HG02798 (cell line): Measurements from ENCODE around the gene ITSN1.
A peak's percentile ranks its signal among the peaks of the same experiment; 100 is the strongest.
"Not testable (repeated sequence)": the region's sequence is repeated elsewhere in the genome, so short reads cannot be mapped to it uniquely, and the experiment has no call there.

Source experiments
- ATAC-seq: cut with Tn5 transposase; IDR thresholded peaks from one replicate; pipeline ENCODE4 v1.9.1; 2021; ENCODE audit warnings: mild to moderate bottlenecking; ENCODE audit not compliant: unreplicated experiment, poor library complexity

The ITSN1 gene

GRCh38 chr21:33642027-33642895 lies at the start of gene ITSN1:
TSS of gene ITSN1 (plus strand) at chr21:33642501. CDS start at chr21:33718829, 76,328 bp downstream.
- peak; percentile 88 for ATAC-seq

- no peak for ATAC-seq
Observed at GRCh38 chr21:33598051-33598450, 44.2 kb upstream of the ITSN1 start.

GRCh38 chr21:33608559-33608958 lies 33.7 kb upstream of the ITSN1 start:
- ATAC-seq, result no peak

GRCh38 chr21:33611006-33611744 lies 31.1 kb upstream of the ITSN1 start:
- ATAC-seq, result no peak

GRCh38 chr21:33617565-33617964 lies 24.7 kb upstream of the ITSN1 start:
- ATAC-seq, result not testable (repeated sequence)

GRCh38 chr21:33618407-33618806 lies 23.9 kb upstream of the ITSN1 start:
- ATAC-seq, result no peak

GRCh38 chr21:33619726-33620125 lies 22.6 kb upstream of the ITSN1 start:
- ATAC-seq, result no peak

- no peak for ATAC-seq
Observed at GRCh38 chr21:33622253-33622652, 20.0 kb upstream of the ITSN1 start.

GRCh38 chr21:33626151-33626550 lies 16.1 kb upstream of the ITSN1 start:
- ATAC-seq, result not testable (repeated sequence)

GRCh38 chr21:33634254-33634653 lies 8.0 kb upstream of the ITSN1 start:
- no peak for ATAC-seq

- ATAC-seq, result no peak
Observed at GRCh38 chr21:33640697-33641351, 1.5 kb upstream of the ITSN1 start.

GRCh38 chr21:33641352-33642026 lies 812 bp upstream of the ITSN1 start, which contains the start of gene CRYZL1:
TSS of gene CRYZL1 (minus strand) at chr21:33641741. CDS start at chr21:33631551, 10,190 bp downstream.
- peak; percentile 87 for ATAC-seq

GRCh38 chr21:33642896-33643657 lies 776 bp downstream of the ITSN1 start:
- no peak for ATAC-seq

- no peak for ATAC-seq
Observed at GRCh38 chr21:33643658-33644311, 1.5 kb downstream of the ITSN1 start.

GRCh38 chr21:33644383-33645074 lies 2.2 kb downstream of the ITSN1 start:
- ATAC-seq, result no peak

GRCh38 chr21:33645730-33646129 lies 3.4 kb downstream of the ITSN1 start:
- ATAC-seq, result no peak

- no peak for ATAC-seq
Observed at GRCh38 chr21:33647587-33647986, 5.3 kb downstream of the ITSN1 start.

GRCh38 chr21:33648555-33648954 lies 6.3 kb downstream of the ITSN1 start:
- ATAC-seq, result no peak
